HL-60 (cell line): ENCODE measurements around the gene WDCP.

Experiments used
- DNase-seq, 2 experiments: peaks; one replicate each; pipeline ENCODE4 v3.0.0-alpha.2; 2010 to 2020; ENCODE audit warnings: low read depth in 1 of 2, low spot score in 1 of 2
- H3K27ac ChIP-seq: fragments of 250-450 bp; sonication (Bioruptor Pico); replicated peaks from 2 replicates; pipeline ENCODE4 v1.5.1; 2020; ENCODE audit warnings: mild to moderate bottlenecking, moderate library complexity
- H3K27me3 ChIP-seq: fragments of 250-450 bp; sonication (Bioruptor Pico); 2 replicates; pipeline ENCODE4 v1.5.1; 2021; ENCODE audit warnings: mild to moderate bottlenecking, moderate library complexity; ENCODE audit not compliant: insufficient read depth, poor library complexity, severe bottlenecking
- H3K4me3 ChIP-seq: replicated peaks from 2 replicates; pipeline ENCODE4 v1.5.1; 2011; ENCODE audit warnings: mild to moderate bottlenecking, control low read depth, low read length; ENCODE audit not compliant: insufficient read depth
- CTCF ChIP-seq: IDR thresholded peaks from one replicate; pipeline ENCODE4 v1.5.1; 2011; ENCODE audit warnings: low read length, control low read depth, inconsistent platforms; ENCODE audit not compliant: insufficient read depth
- GABPA ChIP-seq: IDR thresholded peaks from 2 replicates; pipeline ENCODE4 v1.6.1; 2012; ENCODE audit warnings: low read depth
- POLR2AphosphoS5 ChIP-seq: IDR thresholded peaks from 2 replicates; pipeline ENCODE4 v1.6.1; 2012; ENCODE audit warnings: low read depth
- REST ChIP-seq: IDR thresholded peaks from 2 replicates; pipeline ENCODE4 v1.6.1; 2012; ENCODE audit warnings: low read depth; ENCODE audit not compliant: insufficient replicate concordance
- SPI1 ChIP-seq: IDR thresholded peaks from 2 replicates; pipeline ENCODE4 v1.6.1; 2012; ENCODE audit warnings: low read depth, mild to moderate bottlenecking, borderline replicate concordance

Gene WDCP

GRCh38 chr2:24024996-24025663, 22.1 kb downstream of the WDCP start:
- Histone ChIP-seq H3K4me3 (no peak overlapping the region), H3K27me3 (no peaks in the 10 kb centered on the region), H3K27ac (no peak overlapping the region)
- no peak for TF ChIP-seq CTCF
- no peak for TF ChIP-seq REST
- TF ChIP-seq SPI1: no peak
- no peak for TF ChIP-seq GABPA
- no peak for DNase-seq

- DNase-seq: no peak
- H3K27me3 ChIP-seq: no peaks in the 10 kb centered on the region
- TF ChIP-seq GABPA (no peak), SPI1 (no peak), REST (no peak), POLR2AphosphoS5 (no peak), CTCF (no peak)
Observed at GRCh38 chr2:24024018-24024417, 23.2 kb downstream of the WDCP start.

GRCh38 chr2:24022975-24023575, 24.1 kb downstream of the WDCP start:
- Histone ChIP-seq H3K27me3 (no peaks in the 10 kb centered on the region), H3K4me3 (no peak overlapping the region), H3K27ac (no peak overlapping the region)
- DNase-seq: no peak
- no peak for TF ChIP-seq SPI1
- TF ChIP-seq GABPA: no peak
- TF ChIP-seq REST: no peak
- TF ChIP-seq CTCF: no peak

More at GRCh38 chr2:24024018-24024417, 23.2 kb downstream of the WDCP start:
- Histone ChIP-seq H3K27ac (no peak overlapping the region), H3K4me3 (no peak overlapping the region)
